H9 (cell line): ENCODE results near the gene PEAK3. TPM values are rescaled to one million over a fixed set of nuclear protein-coding genes. Genes with fewer than 3 reads are reported as not detected.

ENCODE experiments used
- DNase-seq: peaks from one replicate; pipeline ENCODE4 v3.0.0-alpha.2; 2017
- H2AFZ ChIP-seq: one replicate; pipeline ENCODE4 v1.6.1; 2013; ENCODE audit warnings: mild to moderate bottlenecking, low read length, control low read depth, moderate library complexity
- H2AK5ac ChIP-seq: 2 replicates; pipeline ENCODE4 v1.6.1; 2013; ENCODE audit warnings: low read length, control low read depth, mixed read lengths; ENCODE audit not compliant: insufficient read length
- H2BK120ac ChIP-seq: one replicate; pipeline ENCODE4 v1.6.1; 2013; ENCODE audit warnings: low read depth, mild to moderate bottlenecking, low read length, control low read depth, inconsistent platforms; ENCODE audit not compliant: poor library complexity, severe bottlenecking
- H2BK12ac ChIP-seq: 2 replicates; pipeline ENCODE4 v1.6.1; 2013; ENCODE audit warnings: low read length, control low read depth, mixed read lengths, low read depth; ENCODE audit not compliant: insufficient read length
- H2BK15ac ChIP-seq: 2 replicates; pipeline ENCODE4 v1.6.1; 2013; ENCODE audit warnings: low read depth, low read length, control low read depth
- H2BK20ac ChIP-seq: one replicate; pipeline ENCODE4 v1.6.1; 2013; ENCODE audit warnings: low read depth, mild to moderate bottlenecking, low read length, control low read depth, inconsistent platforms; ENCODE audit not compliant: poor library complexity, severe bottlenecking
- H2BK5ac ChIP-seq: 2 replicates; pipeline ENCODE4 v1.6.1; 2013; ENCODE audit warnings: low read length, control low read depth, mixed read lengths; ENCODE audit not compliant: insufficient read length
- H3K14ac ChIP-seq: 2 replicates; pipeline ENCODE4 v1.6.1; 2013; ENCODE audit warnings: low read length, control low read depth; ENCODE audit not compliant: insufficient read depth
- H3K18ac ChIP-seq: 2 replicates; pipeline ENCODE4 v1.6.1; 2013; ENCODE audit warnings: low read depth, mild to moderate bottlenecking, mixed read lengths, low read length, control low read depth; ENCODE audit not compliant: insufficient read length
- H3K23ac ChIP-seq: 2 replicates; pipeline ENCODE4 v1.6.1; 2013; ENCODE audit warnings: low read length, control low read depth, mixed read lengths, low read depth; ENCODE audit not compliant: insufficient read length
- H3K23me2 ChIP-seq: 2 replicates; pipeline ENCODE4 v1.6.1; 2013; ENCODE audit warnings: low read depth, mild to moderate bottlenecking, mixed read lengths, low read length, control low read depth; ENCODE audit not compliant: insufficient read length, poor library complexity, severe bottlenecking
- H3K27ac ChIP-seq: 2 replicates; pipeline ENCODE4 v1.5.1; 2013; ENCODE audit warnings: low read length, control low read depth, mixed read lengths, low read depth; ENCODE audit not compliant: insufficient read length
- H3K27me3 ChIP-seq: 2 replicates; pipeline ENCODE4 v1.6.1; 2013; ENCODE audit warnings: low read length, control low read depth, inconsistent platforms; ENCODE audit not compliant: insufficient read depth
- H3K4ac ChIP-seq: 2 replicates; pipeline ENCODE4 v1.6.1; 2013; ENCODE audit warnings: low read depth, mild to moderate bottlenecking, control low read depth, inconsistent platforms, low read length, moderate library complexity
- H3K4me1 ChIP-seq: 2 replicates; pipeline ENCODE4 v1.6.1; 2013; ENCODE audit warnings: low read length, control low read depth, inconsistent platforms; ENCODE audit not compliant: insufficient read depth
- H3K4me2 ChIP-seq: 2 replicates; pipeline ENCODE4 v1.6.1; 2013; ENCODE audit warnings: low read length, control low read depth, mixed read lengths; ENCODE audit not compliant: insufficient read length, insufficient read depth
- H3K56ac ChIP-seq: 2 replicates; pipeline ENCODE4 v1.6.1; 2013; ENCODE audit warnings: low read depth, mild to moderate bottlenecking, mixed read lengths, low read length, control low read depth; ENCODE audit not compliant: insufficient read length
- H3K79me1 ChIP-seq: 2 replicates; pipeline ENCODE4 v1.6.1; 2013; ENCODE audit warnings: low read depth, mild to moderate bottlenecking, moderate library complexity, low read length, control low read depth, inconsistent platforms; ENCODE audit not compliant: insufficient read depth, poor library complexity, severe bottlenecking
- H3K79me2 ChIP-seq: 2 replicates; pipeline ENCODE4 v1.6.1; 2013; ENCODE audit warnings: low read length, control low read depth, inconsistent platforms; ENCODE audit not compliant: insufficient read depth
- H3K9ac ChIP-seq: 2 replicates; pipeline ENCODE4 v1.6.1; 2013; ENCODE audit warnings: low read length, control low read depth, mixed read lengths; ENCODE audit not compliant: insufficient read length; ENCODE audit errors: extremely low read depth
- H3K9me3 ChIP-seq: one replicate; pipeline ENCODE4 v1.6.1; 2013; ENCODE audit warnings: low read depth, low read length, inconsistent platforms; ENCODE audit not compliant: control insufficient read depth
- H3T11ph ChIP-seq: one replicate; pipeline ENCODE4 v1.6.1; 2013; ENCODE audit warnings: mild to moderate bottlenecking, low read length, control low read depth, inconsistent platforms
- H4K20me1 ChIP-seq: one replicate; pipeline ENCODE4 v1.6.1; 2013; ENCODE audit not compliant: control insufficient read depth, insufficient read length, insufficient read depth
- H4K5ac ChIP-seq: 2 replicates; pipeline ENCODE4 v1.6.1; 2013; ENCODE audit warnings: low read depth, mild to moderate bottlenecking, mixed read lengths, low read length, control low read depth; ENCODE audit not compliant: insufficient read length
- H4K8ac ChIP-seq: replicated peaks from 2 replicates; pipeline ENCODE4 v1.6.1; 2013; ENCODE audit warnings: low read length, control low read depth, mixed read lengths, low read depth; ENCODE audit not compliant: insufficient read length
- H4K91ac ChIP-seq: 2 replicates; pipeline ENCODE4 v1.6.1; 2013; ENCODE audit warnings: low read depth, mild to moderate bottlenecking, moderate library complexity, mixed read lengths, low read length, control low read depth; ENCODE audit not compliant: insufficient read length
- H3K27ac Mint-ChIP-seq, 3 experiments: 2 replicates in 2 of 3; 3 replicates in 1 of 3; pipeline ENCODE4 v1.8.0; 2020 to 2021; ENCODE audit warnings: mixed read lengths in 3 of 3, mild to moderate bottlenecking in 1 of 3, moderate library complexity in 1 of 3
- H3K27me3 Mint-ChIP-seq: 2 replicates; pipeline ENCODE4 v1.8.0; 2021; ENCODE audit warnings: low read depth, mild to moderate bottlenecking, moderate library complexity, mixed read lengths
- H3K36me3 Mint-ChIP-seq, 3 experiments: 2 replicates in 2 of 3; 3 replicates in 1 of 3; pipeline ENCODE4 v1.8.0; 2020 to 2021; ENCODE audit warnings: low read depth in 3 of 3, mixed read lengths in 3 of 3; ENCODE audit not compliant: insufficient read depth in 1 of 3
- H3K4me1 Mint-ChIP-seq, 2 experiments: 2 replicates each; pipeline ENCODE4 v1.8.0; 2020; ENCODE audit warnings: mixed read lengths in 2 of 2
- H3K4me3 Mint-ChIP-seq, 2 experiments: 2 replicates in 1 of 2; 3 replicates in 1 of 2; pipeline ENCODE4 v1.8.0; 2020 to 2021; ENCODE audit warnings: mild to moderate bottlenecking in 2 of 2, mixed read lengths in 2 of 2, moderate library complexity in 1 of 2
- H3K9me3 Mint-ChIP-seq, 2 experiments: 2 replicates in 1 of 2; 3 replicates in 1 of 2; pipeline ENCODE4 v1.8.0; 2020; ENCODE audit warnings: mild to moderate bottlenecking in 2 of 2, mixed read lengths in 2 of 2, moderate library complexity in 1 of 2
- WGBS: extraction: QIAGEN DNeasy Blood & Tissue Kit; methylation state at CpG from one replicate; pipeline ENCODE4 v1.1.7; 2013; ENCODE audit warnings: missing lambda C conversion rate, low lambda C conversion rate, mixed read lengths; ENCODE audit not compliant: insufficient read length; ENCODE audit errors: extremely low coverage; 5-methylcytosine and 5-hydroxymethylcytosine counted together
- total RNA-seq: library from RNA; stranded (reverse); gene quantifications from 2 replicates; pipeline ENCODE4 v1.2.1, GENCODE V29; 2021
- TF ChIP-seq, protein P1 (sequence below): fragments of 200-600 bp; sonication (generic); conservative IDR thresholded peaks from 3 replicates; pipeline ENCODE4 v1.8.0; 2021; ENCODE audit warnings: antibody characterized with exemption, mild to moderate bottlenecking

The PEAK3 gene
- total RNA-seq, 1 experiment from 2014 or later, result not detected

DNA sequence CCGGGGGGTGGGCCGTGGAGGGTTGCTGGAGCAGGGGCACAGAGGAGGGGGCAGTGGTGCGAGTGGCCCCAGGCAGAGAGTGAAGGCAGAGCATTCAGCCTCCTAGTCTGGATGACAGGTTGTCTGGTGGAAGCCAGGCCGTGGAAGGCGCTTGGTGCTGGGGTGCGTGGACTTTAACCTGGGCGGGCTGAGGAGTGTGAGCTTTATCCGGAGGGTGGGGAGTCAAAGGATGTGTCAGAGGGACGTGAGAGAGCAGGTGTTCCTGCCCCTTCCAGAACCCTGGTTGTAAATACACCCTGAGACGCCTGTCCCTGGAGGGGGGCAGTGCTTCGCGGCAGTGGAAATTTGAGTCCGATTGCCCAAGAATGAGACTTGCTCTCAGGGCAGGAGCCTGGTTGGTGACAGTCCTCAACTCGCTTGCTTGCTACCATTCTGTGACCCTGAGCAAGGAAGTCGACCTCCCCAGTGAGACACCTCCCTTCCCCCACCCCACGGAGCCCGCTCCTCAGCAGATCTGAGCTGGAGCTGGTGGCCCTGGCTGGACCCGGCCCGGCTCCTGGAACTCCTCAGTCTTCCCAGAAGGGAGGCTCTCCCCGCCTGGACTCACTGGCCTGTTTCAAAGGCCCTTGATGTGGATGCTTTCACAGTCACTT is 48.8 kb upstream of the PEAK3 start:
- TF ChIP-seq, protein P1, sequence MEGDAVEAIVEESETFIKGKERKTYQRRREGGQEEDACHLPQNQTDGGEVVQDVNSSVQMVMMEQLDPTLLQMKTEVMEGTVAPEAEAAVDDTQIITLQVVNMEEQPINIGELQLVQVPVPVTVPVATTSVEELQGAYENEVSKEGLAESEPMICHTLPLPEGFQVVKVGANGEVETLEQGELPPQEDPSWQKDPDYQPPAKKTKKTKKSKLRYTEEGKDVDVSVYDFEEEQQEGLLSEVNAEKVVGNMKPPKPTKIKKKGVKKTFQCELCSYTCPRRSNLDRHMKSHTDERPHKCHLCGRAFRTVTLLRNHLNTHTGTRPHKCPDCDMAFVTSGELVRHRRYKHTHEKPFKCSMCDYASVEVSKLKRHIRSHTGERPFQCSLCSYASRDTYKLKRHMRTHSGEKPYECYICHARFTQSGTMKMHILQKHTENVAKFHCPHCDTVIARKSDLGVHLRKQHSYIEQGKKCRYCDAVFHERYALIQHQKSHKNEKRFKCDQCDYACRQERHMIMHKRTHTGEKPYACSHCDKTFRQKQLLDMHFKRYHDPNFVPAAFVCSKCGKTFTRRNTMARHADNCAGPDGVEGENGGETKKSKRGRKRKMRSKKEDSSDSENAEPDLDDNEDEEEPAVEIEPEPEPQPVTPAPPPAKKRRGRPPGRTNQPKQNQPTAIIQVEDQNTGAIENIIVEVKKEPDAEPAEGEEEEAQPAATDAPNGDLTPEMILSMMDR, result no peak
- H3K4me1 Mint-ChIP-seq, result peaks cover 36 to 49% of the 10 kb centered on the region in 2 experiments
- Histone ChIP-seq H3K56ac (no peak overlapping the region), H3K4ac (no peak overlapping the region), H2BK12ac (no peak overlapping the region), H4K20me1 (peaks cover 5% of the 10 kb centered on the region), H2AFZ (no peak overlapping the region), H2AK5ac (no peak overlapping the region), H3K79me1 (peaks cover 2% of the 10 kb centered on the region), H3K27me3 (no peaks in the 10 kb centered on the region), H2BK5ac (no peak overlapping the region), H4K8ac (no peak overlapping the region), H3K18ac (no peak overlapping the region), H3K4me1 (peaks cover 5% of the 10 kb centered on the region; the same call in 1 of the 2 replicates), H2BK120ac (no peak overlapping the region), H3K23ac (no peak overlapping the region), H3K23me2 (peaks cover 9% of the 10 kb centered on the region), H3K14ac (peak overlapping the region; percentile 5; the same call in 1 of the 2 replicates), H3T11ph (no peak overlapping the region), H3K79me2 (peaks cover 5% of the 10 kb centered on the region; the same call in 1 of the 2 replicates), H2BK20ac (no peak overlapping the region), H2BK15ac (no peak overlapping the region), H3K9me3 (no peaks in the 10 kb centered on the region), H3K9ac (no peak overlapping the region), H4K5ac (no peak overlapping the region), H4K91ac (no peak overlapping the region), H3K27ac (no peak overlapping the region), H3K4me2 (no peak overlapping the region)
- H3K36me3 Mint-ChIP-seq, result peaks cover 5 to 22% (median 17%) of the 10 kb centered on the region in 3 experiments
- peaks cover 2% of the 10 kb centered on the region in 2 experiments; a peak in 4 of 5 replicates for H3K9me3 Mint-ChIP-seq
- peak overlapping the region; percentile 43 to 67 for H3K4me3 Mint-ChIP-seq
- no CpG with 5 or more reads among the region's 20 CpGs for WGBS
- H3K27me3 Mint-ChIP-seq, result peaks cover 1% of the 10 kb centered on the region; the same call in 1 of the 2 replicates
- no peak for DNase-seq
- H3K27ac Mint-ChIP-seq, result peak overlapping the region; percentile 77 to 99 (median 84); a peak in 6 of 7 replicates
